Measurements from ENCODE around the gene SEM1. TPM values are rescaled to one million over a fixed set of nuclear protein-coding genes. Genes with fewer than 3 reads are reported as not detected.

SEM1 gene
- total and polyA plus RNA-seq, 2 of the 8 experiments (the other 6 are each of a cell fraction or from before 2014, with no cell fraction given), result 20.8 to 75.3 TPM

- TF ChIP-seq, protein P1, sequence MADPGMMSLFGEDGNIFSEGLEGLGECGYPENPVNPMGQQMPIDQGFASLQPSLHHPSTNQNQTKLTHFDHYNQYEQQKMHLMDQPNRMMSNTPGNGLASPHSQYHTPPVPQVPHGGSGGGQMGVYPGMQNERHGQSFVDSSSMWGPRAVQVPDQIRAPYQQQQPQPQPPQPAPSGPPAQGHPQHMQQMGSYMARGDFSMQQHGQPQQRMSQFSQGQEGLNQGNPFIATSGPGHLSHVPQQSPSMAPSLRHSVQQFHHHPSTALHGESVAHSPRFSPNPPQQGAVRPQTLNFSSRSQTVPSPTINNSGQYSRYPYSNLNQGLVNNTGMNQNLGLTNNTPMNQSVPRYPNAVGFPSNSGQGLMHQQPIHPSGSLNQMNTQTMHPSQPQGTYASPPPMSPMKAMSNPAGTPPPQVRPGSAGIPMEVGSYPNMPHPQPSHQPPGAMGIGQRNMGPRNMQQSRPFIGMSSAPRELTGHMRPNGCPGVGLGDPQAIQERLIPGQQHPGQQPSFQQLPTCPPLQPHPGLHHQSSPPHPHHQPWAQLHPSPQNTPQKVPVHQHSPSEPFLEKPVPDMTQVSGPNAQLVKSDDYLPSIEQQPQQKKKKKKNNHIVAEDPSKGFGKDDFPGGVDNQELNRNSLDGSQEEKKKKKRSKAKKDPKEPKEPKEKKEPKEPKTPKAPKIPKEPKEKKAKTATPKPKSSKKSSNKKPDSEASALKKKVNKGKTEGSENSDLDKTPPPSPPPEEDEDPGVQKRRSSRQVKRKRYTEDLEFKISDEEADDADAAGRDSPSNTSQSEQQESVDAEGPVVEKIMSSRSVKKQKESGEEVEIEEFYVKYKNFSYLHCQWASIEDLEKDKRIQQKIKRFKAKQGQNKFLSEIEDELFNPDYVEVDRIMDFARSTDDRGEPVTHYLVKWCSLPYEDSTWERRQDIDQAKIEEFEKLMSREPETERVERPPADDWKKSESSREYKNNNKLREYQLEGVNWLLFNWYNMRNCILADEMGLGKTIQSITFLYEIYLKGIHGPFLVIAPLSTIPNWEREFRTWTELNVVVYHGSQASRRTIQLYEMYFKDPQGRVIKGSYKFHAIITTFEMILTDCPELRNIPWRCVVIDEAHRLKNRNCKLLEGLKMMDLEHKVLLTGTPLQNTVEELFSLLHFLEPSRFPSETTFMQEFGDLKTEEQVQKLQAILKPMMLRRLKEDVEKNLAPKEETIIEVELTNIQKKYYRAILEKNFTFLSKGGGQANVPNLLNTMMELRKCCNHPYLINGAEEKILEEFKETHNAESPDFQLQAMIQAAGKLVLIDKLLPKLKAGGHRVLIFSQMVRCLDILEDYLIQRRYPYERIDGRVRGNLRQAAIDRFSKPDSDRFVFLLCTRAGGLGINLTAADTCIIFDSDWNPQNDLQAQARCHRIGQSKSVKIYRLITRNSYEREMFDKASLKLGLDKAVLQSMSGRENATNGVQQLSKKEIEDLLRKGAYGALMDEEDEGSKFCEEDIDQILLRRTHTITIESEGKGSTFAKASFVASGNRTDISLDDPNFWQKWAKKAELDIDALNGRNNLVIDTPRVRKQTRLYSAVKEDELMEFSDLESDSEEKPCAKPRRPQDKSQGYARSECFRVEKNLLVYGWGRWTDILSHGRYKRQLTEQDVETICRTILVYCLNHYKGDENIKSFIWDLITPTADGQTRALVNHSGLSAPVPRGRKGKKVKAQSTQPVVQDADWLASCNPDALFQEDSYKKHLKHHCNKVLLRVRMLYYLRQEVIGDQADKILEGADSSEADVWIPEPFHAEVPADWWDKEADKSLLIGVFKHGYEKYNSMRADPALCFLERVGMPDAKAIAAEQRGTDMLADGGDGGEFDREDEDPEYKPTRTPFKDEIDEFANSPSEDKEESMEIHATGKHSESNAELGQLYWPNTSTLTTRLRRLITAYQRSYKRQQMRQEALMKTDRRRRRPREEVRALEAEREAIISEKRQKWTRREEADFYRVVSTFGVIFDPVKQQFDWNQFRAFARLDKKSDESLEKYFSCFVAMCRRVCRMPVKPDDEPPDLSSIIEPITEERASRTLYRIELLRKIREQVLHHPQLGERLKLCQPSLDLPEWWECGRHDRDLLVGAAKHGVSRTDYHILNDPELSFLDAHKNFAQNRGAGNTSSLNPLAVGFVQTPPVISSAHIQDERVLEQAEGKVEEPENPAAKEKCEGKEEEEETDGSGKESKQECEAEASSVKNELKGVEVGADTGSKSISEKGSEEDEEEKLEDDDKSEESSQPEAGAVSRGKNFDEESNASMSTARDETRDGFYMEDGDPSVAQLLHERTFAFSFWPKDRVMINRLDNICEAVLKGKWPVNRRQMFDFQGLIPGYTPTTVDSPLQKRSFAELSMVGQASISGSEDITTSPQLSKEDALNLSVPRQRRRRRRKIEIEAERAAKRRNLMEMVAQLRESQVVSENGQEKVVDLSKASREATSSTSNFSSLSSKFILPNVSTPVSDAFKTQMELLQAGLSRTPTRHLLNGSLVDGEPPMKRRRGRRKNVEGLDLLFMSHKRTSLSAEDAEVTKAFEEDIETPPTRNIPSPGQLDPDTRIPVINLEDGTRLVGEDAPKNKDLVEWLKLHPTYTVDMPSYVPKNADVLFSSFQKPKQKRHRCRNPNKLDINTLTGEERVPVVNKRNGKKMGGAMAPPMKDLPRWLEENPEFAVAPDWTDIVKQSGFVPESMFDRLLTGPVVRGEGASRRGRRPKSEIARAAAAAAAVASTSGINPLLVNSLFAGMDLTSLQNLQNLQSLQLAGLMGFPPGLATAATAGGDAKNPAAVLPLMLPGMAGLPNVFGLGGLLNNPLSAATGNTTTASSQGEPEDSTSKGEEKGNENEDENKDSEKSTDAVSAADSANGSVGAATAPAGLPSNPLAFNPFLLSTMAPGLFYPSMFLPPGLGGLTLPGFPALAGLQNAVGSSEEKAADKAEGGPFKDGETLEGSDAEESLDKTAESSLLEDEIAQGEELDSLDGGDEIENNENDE (IDR thresholded peaks at IDR 0.05; ENCODE audit: insufficient replicate concordance, low read length), result no peak
- TF ChIP-seq TEAD4 (IDR thresholded peaks at IDR 0.05; ENCODE audit: low read depth, low read length) (no peak), KDM5A (IDR thresholded peaks at IDR 0.05; ENCODE audit: low read length) (no peak), HDAC6 (IDR thresholded peaks at IDR 0.05; ENCODE audit: low read depth, low read length) (no peak), ASH2L (IDR thresholded peaks at IDR 0.05; ENCODE audit: low read length) (no peak), GABPA (IDR thresholded peaks at IDR 0.05; ENCODE audit: borderline replicate concordance, insufficient read depth, low read length) (no peak), RNF2 (IDR thresholded peaks at IDR 0.05; ENCODE audit: borderline replicate concordance, low read depth, low read length, missing control alignments, poor library complexity, severe bottlenecking) (no peak), BCL11A (IDR thresholded peaks at IDR 0.05; ENCODE audit: low read depth in 2 of 2, low read length in 2 of 2) (no peak), TAF1 (IDR thresholded peaks at IDR 0.05; ENCODE audit: low read depth, low read length) (no peak)
- TF ChIP-seq, protein P2, sequence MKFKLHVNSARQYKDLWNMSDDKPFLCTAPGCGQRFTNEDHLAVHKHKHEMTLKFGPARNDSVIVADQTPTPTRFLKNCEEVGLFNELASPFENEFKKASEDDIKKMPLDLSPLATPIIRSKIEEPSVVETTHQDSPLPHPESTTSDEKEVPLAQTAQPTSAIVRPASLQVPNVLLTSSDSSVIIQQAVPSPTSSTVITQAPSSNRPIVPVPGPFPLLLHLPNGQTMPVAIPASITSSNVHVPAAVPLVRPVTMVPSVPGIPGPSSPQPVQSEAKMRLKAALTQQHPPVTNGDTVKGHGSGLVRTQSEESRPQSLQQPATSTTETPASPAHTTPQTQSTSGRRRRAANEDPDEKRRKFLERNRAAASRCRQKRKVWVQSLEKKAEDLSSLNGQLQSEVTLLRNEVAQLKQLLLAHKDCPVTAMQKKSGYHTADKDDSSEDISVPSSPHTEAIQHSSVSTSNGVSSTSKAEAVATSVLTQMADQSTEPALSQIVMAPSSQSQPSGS (IDR thresholded peaks at IDR 0.05; ENCODE audit: low read length), result no peak
Measured at GRCh38 chr7:96697822-96698221, 11.8 kb downstream of the SEM1 start (continued).
